ENCODE results near the gene RCVRN. TPM values are rescaled to one million over a fixed set of nuclear protein-coding genes. Genes with fewer than 3 reads are reported as not detected.

RCVRN gene
- total RNA-seq, 3 donors from 2014 or later (not counting 1 experiment from before 2014, with no cell fraction given): 0.86 to 2.0 (median 1.7) TPM

GRCh38 chr17:9872852-9873251 lies 32.2 kb downstream of the RCVRN start:
- Mint-ChIP-seq H3K27me3 (ENCODE audit: low read depth in 2 of 2) (peaks cover 8 to 29% of the 10 kb centered on the region in 2 donors), H3K36me3 (no peaks in the 10 kb centered on the region), H3K4me3 (no peak overlapping the region), H3K4me1 (no peaks in the 10 kb centered on the region), H3K27ac (no peak overlapping the region), H3K9me3 (no peaks in the 10 kb centered on the region)
- Histone ChIP-seq H3K36me3 (ENCODE audit: control insufficient read depth, insufficient read depth, low read length) (no peaks in the 10 kb centered on the region), H3K4me3 (ENCODE audit: low read length) (no peak overlapping the region), H3K27ac (ENCODE audit: low read length) (no peak overlapping the region), H3K4me1 (ENCODE audit: control insufficient read depth, insufficient read depth, low read length) (no peaks in the 10 kb centered on the region), H3K9me3 (ENCODE audit: control insufficient read depth, insufficient read depth, low read length) (no peaks in the 10 kb centered on the region), H3K27me3 (ENCODE audit: control insufficient read depth, insufficient read depth, low read length) (no peaks in the 10 kb centered on the region)
- DNase-seq (no peak), ATAC-seq (no peak)
- intact Hi-C loops (cut with micrococcal nuclease): no loop called here
- TF ChIP-seq CTCF (IDR thresholded peaks at IDR 0.05): no peak
- WGBS (ENCODE audit: insufficient coverage): 69% methylated on average over 6 of the region's 6 CpGs

GRCh38 chr17:9868552-9868951 lies 36.5 kb downstream of the RCVRN start:
- H3K27ac Mint-ChIP-seq: no peak overlapping the region
- Histone ChIP-seq H3K27me3 (ENCODE audit: control insufficient read depth, insufficient read depth, low read length) (no peaks in the 10 kb centered on the region), H3K27ac (ENCODE audit: low read length) (no peak overlapping the region), H3K4me3 (ENCODE audit: low read length) (no peak overlapping the region), H3K4me1 (ENCODE audit: control insufficient read depth, insufficient read depth, low read length) (no peaks in the 10 kb centered on the region), H3K36me3 (ENCODE audit: control insufficient read depth, insufficient read depth, low read length) (no peaks in the 10 kb centered on the region), H3K9me3 (ENCODE audit: control insufficient read depth, insufficient read depth, low read length) (no peaks in the 10 kb centered on the region)
- no peaks in the 10 kb centered on the region for H3K4me1 Mint-ChIP-seq
- DNase-seq (no peak), ATAC-seq (no peak)
- 93% methylated on average over 3 of the region's 3 CpGs for WGBS (ENCODE audit: insufficient coverage)
- TF ChIP-seq CTCF (IDR thresholded peaks at IDR 0.05): no peak
- intact Hi-C loops (cut with micrococcal nuclease): no loop called here
- H3K27me3 Mint-ChIP-seq (ENCODE audit: low read depth in 2 of 2): peaks cover 14 to 35% of the 10 kb centered on the region in 2 donors
- H3K36me3 Mint-ChIP-seq: no peaks in the 10 kb centered on the region
- H3K9me3 Mint-ChIP-seq: no peaks in the 10 kb centered on the region
- no peak overlapping the region for H3K4me3 Mint-ChIP-seq

GRCh38 chr17:9865586-9865985 lies 39.5 kb downstream of the RCVRN start:
- Histone ChIP-seq H3K36me3 (ENCODE audit: control insufficient read depth, insufficient read depth, low read length) (no peaks in the 10 kb centered on the region), H3K27me3 (ENCODE audit: control insufficient read depth, insufficient read depth, low read length) (no peaks in the 10 kb centered on the region), H3K4me3 (ENCODE audit: low read length) (no peak overlapping the region), H3K9me3 (ENCODE audit: control insufficient read depth, insufficient read depth, low read length) (no peaks in the 10 kb centered on the region), H3K4me1 (ENCODE audit: control insufficient read depth, insufficient read depth, low read length) (no peaks in the 10 kb centered on the region), H3K27ac (ENCODE audit: low read length) (no peak overlapping the region)
- no peak for TF ChIP-seq CTCF (IDR thresholded peaks at IDR 0.05)
- H3K27me3 Mint-ChIP-seq (ENCODE audit: low read depth in 2 of 2): peaks cover 14 to 55% of the 10 kb centered on the region in 2 donors
- H3K36me3 Mint-ChIP-seq: no peaks in the 10 kb centered on the region
- H3K4me1 Mint-ChIP-seq: no peaks in the 10 kb centered on the region
- H3K27ac Mint-ChIP-seq: no peak overlapping the region
- WGBS (ENCODE audit: insufficient coverage): 27% methylated on average over 1 of the region's 1 CpG
- DNase-seq: no peak
- no peak for ATAC-seq
- no peak overlapping the region for H3K4me3 Mint-ChIP-seq
- intact Hi-C loops (cut with micrococcal nuclease): no loop called here
- H3K9me3 Mint-ChIP-seq: no peaks in the 10 kb centered on the region

- ATAC-seq: no peak
- intact Hi-C loops (cut with micrococcal nuclease): no loop called here
- 86% methylated on average over 3 of the region's 4 CpGs for WGBS (ENCODE audit: insufficient coverage)
Observed at GRCh38 chr17:9862949-9863348, 42.1 kb downstream of the RCVRN start.

More at GRCh38 chr17:9862949-9863348, 42.1 kb downstream of the RCVRN start:
- Mint-ChIP-seq H3K4me3 (no peak overlapping the region), H3K4me1 (no peaks in the 10 kb centered on the region), H3K27ac (no peak overlapping the region), H3K36me3 (no peaks in the 10 kb centered on the region), H3K27me3 (ENCODE audit: low read depth in 2 of 2) (peaks cover 9 to 41% of the 10 kb centered on the region in 2 donors), H3K9me3 (no peaks in the 10 kb centered on the region)
- no peak overlapping the region for H3K27ac ChIP-seq (ENCODE audit: low read length)
- H3K27me3 ChIP-seq (ENCODE audit: control insufficient read depth, insufficient read depth, low read length): no peaks in the 10 kb centered on the region
- TF ChIP-seq CTCF (IDR thresholded peaks at IDR 0.05): no peak
- H3K4me1 ChIP-seq (ENCODE audit: control insufficient read depth, insufficient read depth, low read length): no peaks in the 10 kb centered on the region
- DNase-seq: no peak
- peaks cover 3% of the 10 kb centered on the region for H3K9me3 ChIP-seq (ENCODE audit: control insufficient read depth, insufficient read depth, low read length)
- no peak overlapping the region for H3K4me3 ChIP-seq (ENCODE audit: low read length)
- no peaks in the 10 kb centered on the region for H3K36me3 ChIP-seq (ENCODE audit: control insufficient read depth, insufficient read depth, low read length)
